Bronchial epithelial cell (primary cell): ENCODE results near the gene ABCC1. TPM values are rescaled to one million over a fixed set of nuclear protein-coding genes. Genes with fewer than 3 reads are reported as not detected.

Experiments used
- DNase-seq: peaks from one replicate; pipeline ENCODE4 v3.0.0-alpha.2; 2010; ENCODE audit warnings: low read depth
- FAIRE-seq: peaks from 2 replicates; lab custom pipeline; 2011; peaks lifted over from hg19 to GRCh38; lab: Jason Lieb, UNC
- H3K27me3 ChIP-seq: 2 replicates; pipeline ENCODE4 v1.5.1; 2011; ENCODE audit warnings: low read length; ENCODE audit not compliant: control insufficient read depth, insufficient read depth
- H3K36me3 ChIP-seq: 2 replicates; pipeline ENCODE4 v1.5.1; 2011; ENCODE audit warnings: low read length; ENCODE audit not compliant: control insufficient read depth, insufficient read depth
- H3K4me3 ChIP-seq: 2 replicates; pipeline ENCODE4 v1.5.1; 2011; ENCODE audit warnings: mild to moderate bottlenecking, low read depth, low read length, control low read depth
- CTCF ChIP-seq: IDR thresholded peaks from 2 replicates; pipeline ENCODE4 v1.5.1; 2011; ENCODE audit warnings: mild to moderate bottlenecking, moderate library complexity, low read length, control low read depth, inconsistent platforms; ENCODE audit not compliant: insufficient read depth, severe bottlenecking
- total RNA-seq: library from RNA; depleted of rRNA; stranded (reverse); fragments of >200 nt; gene quantifications from 2 replicates; pipeline ENCODE4 v1.2.1, GENCODE V29; 2014

ABCC1 gene
- total RNA-seq, 1 donor from 2014 or later, result 31.3 TPM

- no peak for FAIRE-seq
Observed at GRCh38 chr16:15973421-15973820, 24.0 kb downstream of the ABCC1 start.

GRCh38 chr16:15974057-15974456, 24.6 kb downstream of the ABCC1 start:
- Histone ChIP-seq H3K4me3 (no peak overlapping the region), H3K27me3 (no peaks in the 10 kb centered on the region), H3K36me3 (peaks cover 1% of the 10 kb centered on the region)
- no peak for TF ChIP-seq CTCF
- DNase-seq, result no peak
- FAIRE-seq, result no peak

More at GRCh38 chr16:15973421-15973820, 24.0 kb downstream of the ABCC1 start:
- no peak for TF ChIP-seq CTCF
- DNase-seq, result no peak
- Histone ChIP-seq H3K4me3 (no peak overlapping the region), H3K27me3 (no peaks in the 10 kb centered on the region), H3K36me3 (peaks cover 1% of the 10 kb centered on the region)

GRCh38 chr16:15975172-15975571, 25.8 kb downstream of the ABCC1 start:
- Histone ChIP-seq H3K27me3 (no peaks in the 10 kb centered on the region), H3K4me3 (no peak overlapping the region), H3K36me3 (peaks cover 1% of the 10 kb centered on the region)
- TF ChIP-seq CTCF, result no peak
- FAIRE-seq (no peak), DNase-seq (no peak)

GRCh38 chr16:15976225-15976812, 26.9 kb downstream of the ABCC1 start:
- DNase-seq (no peak), FAIRE-seq (no peak)
- H3K27me3 ChIP-seq, result no peaks in the 10 kb centered on the region
- H3K36me3 ChIP-seq, result peaks cover 3% of the 10 kb centered on the region
- no peak overlapping the region for H3K4me3 ChIP-seq
- TF ChIP-seq CTCF, result no peak

- Histone ChIP-seq H3K4me3 (no peak overlapping the region), H3K36me3 (peaks cover 3% of the 10 kb centered on the region), H3K27me3 (no peaks in the 10 kb centered on the region)
- TF ChIP-seq CTCF, result no peak
- FAIRE-seq, result no peak
- no peak for DNase-seq
Observed at GRCh38 chr16:15976929-15977637, 27.7 kb downstream of the ABCC1 start.
